Karpas-422 (cell line): ENCODE data around the gene SUV39H2. TPM values are rescaled to one million over a fixed set of nuclear protein-coding genes. Genes with fewer than 3 reads are reported as not detected.

Experiments
- DNase-seq: peaks from one replicate; pipeline ENCODE4 v3.0.0-alpha.2; 2015
- H2AFZ ChIP-seq: fragments of 200-600 bp; sonication (generic); 2 replicates; pipeline ENCODE4 v1.6.1; 2014; ENCODE audit warnings: antibody characterized with exemption, low read length, mixed read lengths
- H3K27ac ChIP-seq: fragments of 200-600 bp; sonication (generic); 2 replicates; pipeline ENCODE4 v1.5.1; 2014; ENCODE audit warnings: mild to moderate bottlenecking, low read length, moderate library complexity
- H3K27me3 ChIP-seq: fragments of 200-600 bp; sonication (generic); 2 replicates; pipeline ENCODE4 v1.6.1; 2014; ENCODE audit warnings: low read length, mixed read lengths
- H3K36me3 ChIP-seq: fragments of 200-600 bp; sonication (generic); 2 replicates; pipeline ENCODE4 v1.6.1; 2014; ENCODE audit warnings: low read length, mixed read lengths; ENCODE audit not compliant: insufficient read depth
- H3K4me1 ChIP-seq: fragments of 200-600 bp; sonication (generic); 2 replicates; pipeline ENCODE4 v1.6.1; 2014; ENCODE audit warnings: mild to moderate bottlenecking, low read length, mixed read lengths
- H3K4me2 ChIP-seq: fragments of 200-600 bp; sonication (generic); 2 replicates; pipeline ENCODE4 v1.6.1; 2014; ENCODE audit warnings: low read length, low read depth, mild to moderate bottlenecking; ENCODE audit not compliant: poor library complexity, severe bottlenecking
- H3K4me3 ChIP-seq: fragments of 200-600 bp; sonication (generic); 2 replicates; pipeline ENCODE4 v1.5.1; 2014; ENCODE audit warnings: mild to moderate bottlenecking, antibody characterized with exemption, low read length, mixed read lengths
- H3K79me2 ChIP-seq: fragments of 200-600 bp; sonication (generic); 2 replicates; pipeline ENCODE4 v1.6.1; 2014; ENCODE audit warnings: mild to moderate bottlenecking, low read length, mixed read lengths
- H3K9ac ChIP-seq: fragments of 200-600 bp; sonication (generic); 2 replicates; pipeline ENCODE4 v1.6.0; 2014; ENCODE audit warnings: low read length
- H3K9me2 ChIP-seq: fragments of 200-600 bp; sonication (generic), shearing (Covaris generic); replicated peaks from 2 replicates; pipeline ENCODE4 v1.6.0; 2014; ENCODE audit warnings: mild to moderate bottlenecking, low read length, moderate library complexity; ENCODE audit not compliant: insufficient read depth
- H3K9me3 ChIP-seq: fragments of 300-700, 200-600 bp; sonication (generic); 2 replicates; pipeline ENCODE4 v1.6.1; 2014; ENCODE audit warnings: low read length, mixed read lengths
- H4K20me1 ChIP-seq: fragments of 200-600 bp; sonication (generic); 2 replicates; pipeline ENCODE4 v1.6.1; 2014; ENCODE audit warnings: mild to moderate bottlenecking, antibody characterized with exemption, low read length, low read depth; ENCODE audit not compliant: insufficient read depth
- total RNA-seq: library from RNA; depleted of rRNA; stranded (reverse); fragments of >200 nt; shearing (Covaris generic); gene quantifications from 2 replicates; pipeline ENCODE4 v1.2.3, GENCODE V29; 2014; ENCODE audit warnings: low replicate concordance; rRNA removed

Gene SUV39H2
- total RNA-seq, 1 experiment from 2014 or later = 23.8 TPM

DNA sequence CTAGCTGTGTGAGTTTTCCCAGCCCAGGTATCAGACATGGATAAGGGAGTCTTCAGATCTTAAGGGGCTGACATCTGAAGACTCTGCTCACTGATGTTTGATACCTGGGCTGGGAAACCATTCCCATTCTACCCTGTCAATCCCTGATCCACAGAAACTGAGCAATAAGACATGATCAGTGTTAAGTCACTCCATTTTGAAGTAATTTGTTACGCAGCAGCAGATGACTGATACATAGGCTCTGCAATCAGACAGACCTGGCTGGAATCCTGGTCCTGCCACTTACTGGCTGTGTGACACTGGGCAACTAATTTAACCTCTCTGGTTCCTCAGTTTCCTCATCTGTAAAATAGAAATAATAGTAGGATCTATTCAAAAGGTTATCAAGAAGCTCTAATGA is 68.6 kb downstream of the SUV39H2 start:
- DNase-seq = no peak
- H3K79me2 ChIP-seq = peaks cover 66% of the 10 kb centered on the region

DNA sequence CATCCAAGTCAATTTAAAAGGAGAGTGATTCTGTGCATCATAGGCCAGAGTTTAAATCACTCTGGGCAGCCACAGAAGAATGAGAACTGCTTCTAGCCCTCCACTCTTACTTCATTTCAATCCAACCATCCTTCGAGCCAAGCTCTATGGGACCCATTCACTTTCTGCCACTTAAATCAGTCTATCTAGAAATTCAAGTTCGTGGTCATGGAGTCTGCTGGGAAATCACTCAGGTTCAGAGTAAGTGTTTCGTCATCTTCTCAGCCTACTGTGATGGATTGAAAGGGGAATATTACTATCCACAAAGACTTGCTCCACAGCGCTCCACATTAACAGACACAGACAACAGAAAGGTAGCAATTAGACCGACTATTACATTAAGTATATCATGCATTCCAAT is 70.6 kb downstream of the SUV39H2 start:
- Histone ChIP-seq H3K79me2 (peaks cover 82% of the 10 kb centered on the region), H3K9ac (no peak overlapping the region), H3K4me2 (no peak overlapping the region), H3K4me3 (no peak overlapping the region), H3K4me1 (peaks cover 25% of the 10 kb centered on the region), H2AFZ (no peak overlapping the region), H3K9me2 (no peaks in the 10 kb centered on the region), H3K27ac (no peak overlapping the region), H3K36me3 (peaks cover 42% of the 10 kb centered on the region), H3K27me3 (no peaks in the 10 kb centered on the region), H3K9me3 (no peaks in the 10 kb centered on the region), H4K20me1 (peaks cover 7% of the 10 kb centered on the region)
- no peak for DNase-seq

More for the DNA sequence above, 68.6 kb downstream of the SUV39H2 start:
- no peak overlapping the region for H2AFZ ChIP-seq
- no peak overlapping the region for H3K4me3 ChIP-seq
- peaks cover 7% of the 10 kb centered on the region for H4K20me1 ChIP-seq
- peaks cover 42% of the 10 kb centered on the region for H3K36me3 ChIP-seq
- H3K27ac ChIP-seq = no peak overlapping the region
- H3K27me3 ChIP-seq = no peaks in the 10 kb centered on the region
- peaks cover 19% of the 10 kb centered on the region for H3K4me1 ChIP-seq
- H3K9ac ChIP-seq = no peak overlapping the region
- H3K4me2 ChIP-seq = no peak overlapping the region
- no peaks in the 10 kb centered on the region for H3K9me2 ChIP-seq
- no peaks in the 10 kb centered on the region for H3K9me3 ChIP-seq

DNA sequence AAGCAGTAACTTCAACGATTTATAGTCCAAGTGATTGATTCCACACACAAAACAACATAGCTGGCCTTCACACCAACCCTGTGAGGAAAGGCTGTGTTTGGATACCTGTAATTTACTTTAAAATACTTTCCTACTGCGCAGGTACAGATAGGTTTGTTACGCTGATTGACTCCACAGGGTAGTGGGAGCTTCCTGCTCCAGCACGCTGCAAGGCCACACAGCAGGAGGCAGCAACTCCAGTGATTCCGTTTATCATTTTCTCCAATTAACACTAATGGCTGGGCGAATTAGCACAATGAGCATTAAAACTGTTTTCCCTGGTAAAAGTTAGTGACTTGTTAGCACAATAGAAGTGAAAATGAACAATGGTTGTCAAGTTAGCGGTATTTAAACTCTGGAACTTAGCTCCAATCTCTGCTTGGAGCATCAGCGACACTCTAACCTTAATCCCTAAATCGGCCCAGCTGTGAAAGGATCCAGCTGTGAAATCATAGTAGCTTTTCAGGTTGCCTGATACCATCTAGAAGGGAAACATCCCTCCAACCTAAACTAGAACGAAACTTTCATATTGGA is 74.3 kb downstream of the SUV39H2 start:
- H3K9me2 ChIP-seq = no peaks in the 10 kb centered on the region
- H3K27ac ChIP-seq = peak overlapping the region; percentile 85
- DNase-seq = peak; percentile 52
- peak overlapping the region; percentile 79 for H3K4me3 ChIP-seq
- peaks cover 33% of the 10 kb centered on the region for H3K4me1 ChIP-seq
- H3K4me2 ChIP-seq = peak overlapping the region; percentile 75
- H3K27me3 ChIP-seq = no peaks in the 10 kb centered on the region
- H3K36me3 ChIP-seq = peaks cover 18% of the 10 kb centered on the region
- H3K79me2 ChIP-seq = peaks cover 63% of the 10 kb centered on the region
- H2AFZ ChIP-seq = no peak overlapping the region
- H4K20me1 ChIP-seq = peaks cover 7% of the 10 kb centered on the region
- H3K9me3 ChIP-seq = no peaks in the 10 kb centered on the region
- peak overlapping the region; percentile 85 for H3K9ac ChIP-seq

- peak overlapping the region; percentile 75 for H3K4me2 ChIP-seq
- no peaks in the 10 kb centered on the region for H3K27me3 ChIP-seq
- H3K27ac ChIP-seq = peak overlapping the region; percentile 85
- no peaks in the 10 kb centered on the region for H3K9me2 ChIP-seq
- peak; percentile 62 for DNase-seq
- no peaks in the 10 kb centered on the region for H3K9me3 ChIP-seq
- peaks cover 13% of the 10 kb centered on the region for H3K36me3 ChIP-seq
- peak overlapping the region; percentile 79 for H3K4me3 ChIP-seq
- peak overlapping the region; percentile 85 for H3K9ac ChIP-seq
- H3K79me2 ChIP-seq = peaks cover 57% of the 10 kb centered on the region
- peak overlapping the region; percentile 76; the same call in 1 of the 2 replicates for H2AFZ ChIP-seq
- peaks cover 7% of the 10 kb centered on the region for H4K20me1 ChIP-seq
- H3K4me1 ChIP-seq = peaks cover 33% of the 10 kb centered on the region
These were observed 74.8 kb downstream of the SUV39H2 start for GRCh38 chr10:14953424-14954000.

Other genes starting within 250 kb of the SUV39H2 start
- 110 and 158 TPM in 2 replicates for gene FAM107B, start 104.0 kb upstream of the SUV39H2 start, total RNA-seq
- 1.2 and 2.2 TPM in 2 replicates for gene CDNF, start 40.8 kb upstream of the SUV39H2 start, total RNA-seq
- 34.2 and 34.8 TPM in 2 replicates for gene HSPA14, start 40.6 kb upstream of the SUV39H2 start, total RNA-seq
- 22.1 and 25.0 TPM in 2 replicates for gene MSANTD7, start 40.6 kb upstream of the SUV39H2 start, total RNA-seq
- 15.8 and 19.6 TPM in 2 replicates for gene DCLRE1C, start 75.2 kb downstream of the SUV39H2 start, total RNA-seq
- 2.6 TPM in 1 of 2 replicates, not detected in the other for gene MEIG1, start 80.5 kb downstream of the SUV39H2 start, total RNA-seq
- gene OLAH, start 165.1 kb downstream of the SUV39H2 start, total RNA-seq = not detected in 2 replicates
- gene ACBD7, start 209.9 kb downstream of the SUV39H2 start, total RNA-seq = 0.63 and 1.3 TPM in 2 replicates
- 18.0 and 24.3 TPM in 2 replicates for gene RPP38, start 218.5 kb downstream of the SUV39H2 start, total RNA-seq